Measurements from ENCODE around the gene CCDC154.
"Not testable (repeated sequence)": the region's sequence is repeated elsewhere in the genome, so short reads cannot be mapped to it uniquely, and the experiment has no call there.

CCDC154 gene

DNA sequence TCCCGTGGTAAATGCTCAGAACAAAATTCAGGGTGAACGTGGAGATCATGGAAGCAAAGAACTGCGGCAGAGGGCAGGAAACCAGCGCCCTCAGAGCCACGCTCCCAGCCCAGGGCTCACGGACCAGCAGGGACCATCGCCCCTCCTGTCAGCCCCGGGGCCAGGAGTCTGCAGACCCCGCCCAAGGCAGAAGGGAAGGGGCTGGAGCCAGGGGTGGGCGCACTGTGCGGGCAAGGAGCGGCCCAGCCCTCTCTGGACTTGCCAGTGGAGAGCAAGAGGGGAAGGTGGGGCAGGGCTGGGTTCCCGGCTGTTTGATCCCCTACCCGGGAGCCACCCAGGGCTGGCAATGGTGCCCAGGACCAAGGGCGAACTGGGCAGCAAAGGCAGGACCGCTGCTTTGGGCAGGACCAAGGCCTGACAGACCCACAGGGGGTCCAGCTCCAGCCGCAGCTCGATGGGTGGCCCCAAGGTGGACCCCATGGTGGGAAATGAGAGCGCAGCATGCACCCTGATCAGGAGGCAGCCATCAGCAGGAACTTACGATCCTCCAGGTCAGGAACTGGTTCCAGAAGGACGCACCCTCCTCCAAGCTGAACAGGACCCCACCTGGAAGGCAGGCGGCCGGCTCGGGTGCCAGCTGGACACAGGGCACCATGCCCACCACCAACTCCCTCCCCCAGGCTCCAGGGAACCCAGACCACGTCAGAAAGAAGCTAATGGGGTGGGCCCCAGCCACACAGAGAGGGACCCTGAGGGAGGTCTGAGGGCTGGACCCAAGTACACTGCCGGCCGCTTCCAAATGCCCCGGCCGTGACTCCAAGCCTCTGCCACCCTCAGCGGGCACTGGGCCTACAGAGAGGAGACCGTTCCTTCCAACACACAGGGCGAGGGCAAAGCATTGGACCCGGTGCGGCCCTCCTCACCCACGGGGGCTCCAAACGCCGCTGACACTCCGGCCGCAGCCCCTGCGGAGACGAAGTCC, 11.1 kb upstream of the CCDC154 start:
- DNase-seq (ENCODE audit: low read depth in 4 of 4, low spot score in 1 of 4) = no peak

DNA sequence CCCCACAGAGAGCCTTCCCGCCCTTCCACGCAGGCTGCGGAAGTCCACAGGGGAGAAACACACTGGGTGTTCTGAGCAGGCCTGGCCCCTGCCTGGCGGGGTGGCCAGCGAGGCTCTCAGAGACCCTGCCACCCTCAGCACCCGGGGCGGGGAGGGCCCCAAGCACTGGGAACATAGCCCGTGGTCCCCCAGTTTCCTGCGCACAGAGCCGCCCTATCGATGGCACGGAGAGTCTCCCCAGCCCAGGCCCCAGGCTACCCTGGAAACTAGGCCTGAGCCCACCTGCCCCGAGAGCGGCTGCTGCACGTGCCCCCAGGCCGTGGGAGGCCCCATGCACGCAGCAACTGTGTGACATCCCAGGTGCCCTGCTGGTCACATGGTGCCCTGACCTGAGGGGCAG, 10.2 kb upstream of the CCDC154 start:
- DNase-seq (ENCODE audit: low read depth in 4 of 4, low spot score in 1 of 4) = no peak

DNA sequence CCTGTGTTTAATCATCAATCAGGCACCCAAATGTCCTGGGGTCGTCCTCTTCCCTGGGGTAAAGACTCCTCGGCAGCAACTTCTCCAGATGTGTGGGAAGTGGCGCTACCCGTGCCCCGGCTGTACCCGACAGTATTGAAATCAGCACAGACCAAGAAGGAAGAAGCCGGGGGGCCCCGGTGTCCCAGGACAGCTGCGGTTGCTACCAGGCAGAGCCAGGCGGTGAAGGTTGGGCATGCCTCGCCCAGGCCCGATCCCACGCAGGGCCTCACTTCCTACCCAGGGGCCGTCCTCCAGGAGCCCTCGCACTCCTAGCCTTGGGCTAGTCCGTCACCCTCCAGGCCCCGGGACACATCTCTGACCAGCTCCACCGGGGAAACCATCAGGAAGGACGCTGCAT, 9.0 kb upstream of the CCDC154 start:
- DNase-seq (ENCODE audit: low read depth in 4 of 4, low spot score in 1 of 4) = no peak

DNA sequence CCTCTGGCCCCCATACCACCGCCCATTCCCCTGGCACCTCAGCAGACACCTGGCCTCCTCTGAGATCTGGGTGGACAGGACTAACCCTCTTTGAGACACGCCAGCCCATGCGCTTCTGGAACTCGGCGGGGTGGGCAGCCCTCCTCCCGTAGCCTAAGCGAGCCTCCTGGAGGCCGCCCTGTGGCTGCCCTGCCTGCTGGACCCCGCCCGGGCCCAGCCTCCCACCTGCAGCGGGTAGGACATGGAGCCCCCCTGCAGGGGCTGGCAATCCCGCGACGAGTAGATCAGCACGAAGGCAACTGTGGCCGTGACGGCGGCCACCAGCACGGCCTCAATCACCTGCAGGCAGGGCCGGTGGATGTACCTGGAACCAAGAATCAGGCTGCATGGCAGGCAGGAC, 8.2 kb upstream of the CCDC154 start:
- DNase-seq (ENCODE audit: low read depth in 4 of 4, low spot score in 1 of 4) = no peak

DNA sequence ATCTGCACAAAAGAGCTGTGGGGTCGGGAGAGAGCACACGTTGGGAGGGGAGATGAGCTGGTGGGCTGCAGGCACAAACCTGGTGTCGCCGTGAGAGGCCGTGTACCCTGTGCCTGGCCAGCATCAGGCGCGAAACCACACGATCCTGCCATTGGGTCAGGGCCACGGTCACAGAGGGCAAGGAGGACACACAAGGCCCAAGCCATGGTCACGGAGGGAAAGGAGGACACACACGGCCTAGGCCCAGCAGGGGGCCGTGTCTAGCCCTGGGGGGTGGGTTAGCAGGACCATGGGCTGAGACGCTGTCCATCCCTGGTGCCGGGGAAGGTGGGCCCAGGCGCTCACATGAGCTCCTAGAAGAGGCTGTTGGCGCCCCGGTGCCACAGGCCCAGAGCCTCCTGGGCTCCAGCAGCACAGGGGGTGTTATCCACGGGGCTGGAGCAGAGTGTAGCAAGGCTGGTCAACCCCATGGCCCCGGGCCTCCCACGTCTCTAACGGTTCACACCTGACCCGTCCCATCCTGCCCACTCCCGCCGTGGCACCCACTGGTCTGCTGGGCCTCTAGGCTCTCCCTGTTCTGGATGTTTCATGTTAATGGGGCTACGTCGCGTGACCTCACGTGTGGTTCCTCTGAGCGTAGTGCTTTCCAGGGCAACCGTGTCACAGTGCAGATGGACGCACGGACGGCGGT, 7.5 kb upstream of the CCDC154 start:
- no peak for DNase-seq (ENCODE audit: low read depth in 4 of 4, low spot score in 1 of 4)

DNA sequence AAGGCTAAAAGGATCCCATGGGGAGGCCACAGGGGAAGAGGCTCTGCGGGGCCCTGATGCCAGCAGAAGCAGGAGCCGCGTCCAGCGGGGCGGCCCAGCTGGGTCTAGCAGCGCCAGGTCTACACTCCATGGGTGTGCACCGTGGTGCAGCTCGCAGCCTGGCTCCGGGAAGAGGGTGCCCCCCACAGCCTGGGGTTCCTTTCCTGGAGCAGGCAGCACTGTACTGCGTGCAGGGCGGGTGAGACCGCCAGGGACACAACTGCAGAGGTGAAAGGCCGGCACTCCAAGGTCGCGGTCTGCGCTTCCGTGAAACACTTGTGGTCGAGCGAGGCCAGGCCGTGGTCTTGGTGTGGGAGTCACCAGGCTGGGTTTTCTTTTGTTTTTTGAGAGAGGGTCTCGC, 6.5 kb upstream of the CCDC154 start:
- no peak for DNase-seq (ENCODE audit: low read depth in 4 of 4, low spot score in 1 of 4)

DNA sequence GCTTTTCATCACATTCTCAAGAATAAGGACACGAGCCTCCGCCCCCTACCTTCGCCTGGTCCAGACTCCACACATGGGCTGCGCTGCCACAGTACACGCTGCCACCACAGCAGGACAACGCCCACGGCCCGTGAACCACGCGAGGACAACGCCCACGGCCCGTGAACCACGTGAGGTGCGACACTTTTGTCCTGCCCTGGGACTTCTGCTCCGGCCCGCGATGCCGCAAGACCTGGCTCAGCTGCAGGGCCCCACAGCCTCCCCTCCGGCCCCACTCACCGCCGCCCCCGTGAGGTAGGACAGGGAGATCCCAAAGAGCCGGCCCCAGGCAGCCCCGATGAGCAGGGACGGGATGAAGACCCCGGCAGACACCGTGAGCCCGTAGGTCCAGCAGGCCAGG, 5.9 kb upstream of the CCDC154 start:
- DNase-seq (ENCODE audit: low read depth in 4 of 4, low spot score in 1 of 4) = no peak

DNA sequence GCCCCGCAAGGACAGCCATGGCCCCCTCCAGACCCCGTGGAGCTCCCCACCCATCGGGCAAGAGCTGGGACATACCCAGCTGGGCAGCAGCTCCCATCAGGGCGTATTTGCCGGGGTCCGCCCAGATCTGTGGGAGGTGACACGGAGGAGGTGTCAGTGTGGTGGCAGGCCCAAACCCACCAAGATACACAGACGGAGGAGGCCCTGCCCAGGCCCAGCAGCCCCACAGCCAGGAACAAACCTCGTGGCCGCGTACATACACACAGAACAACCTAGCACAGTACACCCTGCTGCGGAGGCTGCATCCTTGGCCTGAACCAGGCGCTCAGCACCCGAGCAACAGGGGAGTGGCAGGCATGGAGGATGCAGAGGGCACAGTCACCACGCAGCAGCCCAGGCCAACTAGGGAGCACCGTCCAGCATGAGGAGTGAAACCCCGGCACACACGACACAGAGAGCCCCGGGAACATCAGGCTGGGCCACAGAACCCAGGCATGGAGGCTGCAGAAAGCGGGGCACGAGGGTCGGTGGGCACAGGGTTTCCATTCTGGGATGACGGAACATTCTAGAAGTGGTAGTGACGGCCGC, 4.9 kb upstream of the CCDC154 start:
- DNase-seq (ENCODE audit: low read depth in 4 of 4, low spot score in 1 of 4) = no peak

DNA sequence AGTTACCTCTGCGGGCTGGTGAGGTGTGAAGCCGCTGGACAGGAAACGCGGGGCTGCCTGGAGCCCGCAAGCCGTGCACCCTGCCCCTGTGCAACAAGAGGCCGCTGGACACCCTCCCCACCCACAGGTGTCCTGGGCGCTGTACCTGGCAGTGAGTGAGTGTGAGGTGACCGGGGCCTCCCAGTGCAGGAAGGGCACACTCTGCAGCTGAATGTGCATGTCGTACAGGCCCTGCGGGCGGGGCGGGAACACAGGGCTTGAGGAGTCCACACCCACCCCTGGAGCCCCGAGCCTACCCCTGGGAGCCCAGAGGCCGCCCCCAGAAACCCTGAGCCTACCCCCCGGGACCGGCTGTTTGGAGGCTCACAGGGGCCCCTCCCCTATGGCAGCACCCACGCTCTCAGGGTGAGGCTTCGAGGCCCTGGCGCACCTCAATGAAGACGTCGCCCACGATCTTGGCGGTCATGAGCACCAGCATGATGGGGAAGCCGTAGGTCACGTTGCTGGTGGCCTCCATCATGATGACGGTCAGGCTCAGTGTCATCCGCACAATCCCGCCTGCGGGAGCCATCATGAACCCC, 4.3 kb upstream of the CCDC154 start:
- no peak for DNase-seq (ENCODE audit: low read depth in 4 of 4, low spot score in 1 of 4)

DNA sequence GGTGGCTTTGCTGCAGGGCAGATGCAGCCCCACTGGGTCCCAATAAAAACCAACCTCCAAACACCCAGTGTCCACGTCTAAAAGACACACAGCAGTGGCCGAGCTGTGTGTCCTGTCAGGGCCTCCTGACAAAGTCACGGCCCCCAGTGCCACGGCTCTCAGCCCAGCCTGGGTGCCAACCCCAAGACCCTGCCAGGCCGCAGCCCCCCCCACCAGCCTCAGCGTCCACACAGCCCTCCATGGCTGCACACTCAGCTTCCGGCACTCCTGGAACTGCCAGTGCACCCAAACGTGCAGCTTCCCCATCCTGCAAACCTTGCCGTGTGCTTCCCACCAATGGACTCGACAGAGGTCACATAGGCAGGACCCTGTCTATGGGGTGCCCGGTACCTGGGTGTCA, 3.6 kb upstream of the CCDC154 start:
- no peak for DNase-seq (ENCODE audit: low read depth in 4 of 4, low spot score in 1 of 4)

DNA sequence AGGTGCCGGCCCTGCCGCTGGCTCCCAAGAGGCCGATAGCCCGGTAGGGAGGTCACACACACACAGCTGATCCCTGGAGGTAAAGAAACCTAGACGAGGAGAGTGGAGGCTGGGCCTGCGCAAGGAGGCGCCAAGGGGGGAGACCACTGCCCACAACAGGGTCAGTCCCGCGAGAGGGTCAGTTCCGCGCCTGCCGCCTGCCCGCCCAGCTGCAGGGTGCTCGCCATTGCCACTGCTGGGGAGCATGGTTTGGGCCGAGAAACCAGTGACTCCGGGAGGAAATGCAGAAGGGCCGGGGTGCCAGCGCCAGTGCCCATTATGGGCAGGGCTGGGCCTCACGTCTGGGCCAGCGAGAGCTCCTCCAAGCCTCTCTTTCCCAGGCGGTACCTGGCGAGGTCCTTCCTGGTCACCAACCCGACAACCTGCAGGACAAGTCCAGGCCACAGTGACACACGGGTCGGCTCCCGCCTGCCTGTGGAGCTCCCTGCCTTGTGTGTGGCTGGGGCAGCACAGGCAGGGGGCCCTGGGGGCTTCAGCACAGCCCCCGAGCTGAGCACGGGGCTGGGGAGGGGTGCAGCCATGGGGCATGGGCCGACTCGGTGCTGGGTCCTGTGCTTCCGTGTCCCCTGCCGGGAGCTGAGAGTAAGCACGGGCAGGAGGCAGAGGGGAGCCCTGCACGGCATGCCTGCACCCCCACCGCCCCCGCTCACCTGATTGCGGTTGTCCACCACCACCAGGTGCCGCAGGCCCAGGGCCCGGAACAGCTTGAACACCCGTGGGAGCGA, 2.1 kb upstream of the CCDC154 start:
- no peak for DNase-seq (ENCODE audit: low read depth in 4 of 4, low spot score in 1 of 4)

DNA sequence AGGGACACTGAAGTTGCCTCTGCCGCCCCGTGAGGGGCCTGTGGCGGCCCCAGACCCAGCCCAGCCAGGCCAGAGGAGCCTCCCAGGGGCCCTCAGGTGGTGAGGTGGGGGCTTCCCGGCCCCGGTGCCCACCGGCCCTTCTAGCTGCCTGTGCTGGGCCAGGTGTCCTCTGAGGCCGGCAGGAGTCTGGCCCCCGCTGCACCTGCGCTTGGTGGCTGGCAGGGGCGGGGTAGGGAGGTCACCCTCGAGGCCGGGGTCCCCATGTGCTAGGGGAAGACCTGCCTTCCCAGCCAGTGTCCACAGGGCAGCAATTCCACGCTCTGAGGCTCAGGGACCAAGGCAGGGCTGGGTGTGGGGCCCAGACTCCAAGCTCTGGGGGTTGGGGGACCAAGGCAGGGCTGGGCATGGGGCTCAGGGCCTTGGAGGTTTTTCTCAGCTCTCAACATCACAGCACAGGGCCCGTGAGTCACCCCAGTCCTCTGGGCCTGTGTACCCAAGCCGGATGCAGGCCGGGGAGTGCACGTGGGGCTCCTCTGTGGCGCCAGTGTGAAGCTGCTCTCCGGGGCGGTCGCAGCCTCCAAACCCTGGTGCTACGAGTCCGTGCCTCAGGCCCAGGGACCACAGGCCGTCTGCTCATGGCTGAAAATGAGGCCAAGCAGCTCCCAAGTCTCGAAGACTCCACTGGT, 1.3 kb upstream of the CCDC154 start:
- no peak for DNase-seq (ENCODE audit: low read depth in 4 of 4, low spot score in 1 of 4)

DNA sequence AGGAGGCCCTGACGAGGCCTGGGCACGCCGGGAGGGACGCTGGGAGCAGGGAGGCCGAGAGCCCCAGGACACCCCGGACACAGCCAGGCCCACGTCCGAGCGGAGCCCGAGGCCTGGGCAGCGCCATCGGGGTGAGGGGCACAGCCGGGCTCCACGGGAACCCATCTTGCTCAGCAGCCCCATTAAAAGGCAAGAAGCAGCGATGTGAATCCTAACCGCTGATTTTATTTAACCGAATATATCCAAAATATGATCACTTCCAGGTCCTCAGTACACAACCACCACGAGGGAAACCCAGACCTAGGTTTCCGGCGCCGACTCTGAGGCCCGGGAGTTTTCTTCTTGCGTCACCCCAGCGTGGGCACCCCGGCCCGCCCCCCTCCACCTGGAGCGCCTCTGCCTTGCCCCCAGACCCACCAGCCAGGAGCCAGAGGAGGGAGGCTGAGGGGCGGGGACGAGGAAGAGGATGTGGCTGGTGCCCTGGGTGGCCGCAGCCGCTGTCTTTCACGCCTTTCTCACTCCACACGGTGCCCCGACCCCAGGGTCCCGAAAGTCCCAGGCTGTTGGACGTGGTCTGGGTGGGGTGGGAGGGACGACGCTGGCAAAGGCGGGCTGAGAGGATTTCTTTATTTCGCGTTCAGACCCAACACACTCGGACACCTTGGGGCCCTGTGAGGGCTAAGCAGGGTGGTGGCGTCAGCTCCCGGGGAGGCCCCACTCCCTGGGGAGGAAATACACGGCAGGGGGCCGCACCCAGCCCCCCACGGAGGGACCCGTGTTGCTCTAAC, 568 bp upstream of the CCDC154 start:
- DNase-seq (ENCODE audit: low read depth in 4 of 4, low spot score in 1 of 4) = no peak

DNA sequence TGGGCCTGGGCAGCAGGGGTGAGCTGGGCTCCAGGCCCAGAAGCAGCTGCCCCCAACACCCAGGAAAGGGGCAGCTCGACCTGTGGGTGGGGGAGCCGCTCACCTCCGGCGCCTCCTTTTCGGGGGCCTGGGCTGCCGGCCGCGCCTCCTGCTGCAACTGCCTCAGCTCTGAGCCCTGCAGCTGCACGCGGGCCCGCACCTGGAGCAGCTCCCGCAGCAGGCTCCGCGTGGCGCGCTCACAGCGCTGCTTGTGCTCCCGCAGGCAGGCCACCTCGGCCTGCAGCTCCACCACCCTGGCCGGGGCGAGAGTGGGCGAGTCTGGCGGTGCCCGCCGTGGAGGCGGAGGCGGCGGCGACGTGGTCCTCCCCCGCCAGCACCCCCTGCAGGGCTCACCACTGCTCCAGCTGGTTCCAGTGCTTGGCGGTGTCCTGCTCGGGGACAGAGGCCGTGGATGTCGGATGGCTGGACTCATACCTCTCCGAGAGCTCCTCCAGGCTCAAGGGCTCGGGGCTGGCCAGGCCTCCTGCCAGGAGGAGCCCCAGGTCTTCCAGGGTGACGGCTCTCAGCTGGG, 868 bp downstream of the CCDC154 start:
- DNase-seq (ENCODE audit: low read depth in 4 of 4, low spot score in 1 of 4) = no peak

DNA sequence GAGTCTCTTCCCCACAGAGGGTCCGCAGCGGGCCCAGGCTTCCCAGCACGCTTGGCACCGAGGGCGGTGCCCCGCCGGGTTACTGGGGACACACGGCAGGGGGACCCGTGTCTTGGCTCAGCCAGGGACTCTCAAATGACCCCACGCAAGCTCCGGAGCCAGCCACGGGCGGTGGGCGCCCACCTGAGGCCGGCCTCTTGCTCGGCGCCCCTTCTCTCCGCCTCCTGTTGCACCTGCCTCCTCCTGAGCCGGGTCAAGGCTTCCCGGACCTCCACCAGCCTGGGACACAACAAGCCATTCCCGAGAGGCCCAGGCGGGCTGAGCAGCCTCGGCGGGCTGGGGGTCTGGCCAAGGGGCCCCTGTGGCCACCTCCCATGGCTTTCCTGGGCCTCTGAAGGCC, 1.7 kb downstream of the CCDC154 start:
- DNase-seq (ENCODE audit: low read depth in 4 of 4, low spot score in 1 of 4) = no peak

DNA sequence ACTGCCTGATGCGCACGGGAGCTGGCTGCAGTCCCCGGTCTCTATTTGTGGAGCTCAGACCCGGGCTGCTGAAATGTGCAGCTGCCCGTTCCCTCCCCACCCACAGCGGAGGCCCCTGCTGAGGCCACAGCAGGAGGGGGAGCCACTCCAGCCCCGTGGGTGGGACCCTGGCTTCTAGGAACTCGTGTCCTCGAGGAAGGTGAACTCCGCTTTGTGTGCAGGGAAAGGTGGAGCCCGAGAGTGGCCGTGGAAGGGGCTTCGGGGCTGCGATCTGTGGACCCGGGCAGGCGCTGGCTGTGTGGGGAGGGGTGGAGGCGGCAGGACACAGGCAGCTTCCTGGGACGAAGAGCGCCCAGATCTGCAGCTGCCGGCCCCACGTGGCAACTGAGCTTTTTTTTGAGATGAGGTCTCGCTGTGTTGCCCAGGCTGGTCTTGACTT, 2.9 kb downstream of the CCDC154 start:
- no peak for DNase-seq (ENCODE audit: low read depth in 4 of 4, low spot score in 1 of 4)

DNA sequence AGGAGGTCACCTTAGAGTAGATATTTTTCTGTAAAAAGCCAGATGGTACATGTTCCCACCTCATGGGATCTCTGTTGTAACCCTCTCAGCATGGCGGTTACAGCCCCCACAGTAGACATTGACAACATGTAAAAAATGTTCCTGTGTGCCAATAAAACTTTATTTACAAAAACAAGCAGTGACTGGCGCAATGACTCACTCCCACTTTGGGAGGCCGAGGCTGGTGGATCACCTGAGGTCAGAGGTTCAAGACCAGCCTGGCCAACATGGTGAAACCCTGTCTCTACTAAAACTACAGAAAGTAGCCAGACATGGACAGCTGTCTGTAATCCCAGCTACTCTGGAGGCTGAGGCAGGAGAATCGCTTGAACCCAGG, 4.7 kb downstream of the CCDC154 start:
- not testable (repeated sequence) for DNase-seq (ENCODE audit: low read depth in 4 of 4, low spot score in 1 of 4)

DNA sequence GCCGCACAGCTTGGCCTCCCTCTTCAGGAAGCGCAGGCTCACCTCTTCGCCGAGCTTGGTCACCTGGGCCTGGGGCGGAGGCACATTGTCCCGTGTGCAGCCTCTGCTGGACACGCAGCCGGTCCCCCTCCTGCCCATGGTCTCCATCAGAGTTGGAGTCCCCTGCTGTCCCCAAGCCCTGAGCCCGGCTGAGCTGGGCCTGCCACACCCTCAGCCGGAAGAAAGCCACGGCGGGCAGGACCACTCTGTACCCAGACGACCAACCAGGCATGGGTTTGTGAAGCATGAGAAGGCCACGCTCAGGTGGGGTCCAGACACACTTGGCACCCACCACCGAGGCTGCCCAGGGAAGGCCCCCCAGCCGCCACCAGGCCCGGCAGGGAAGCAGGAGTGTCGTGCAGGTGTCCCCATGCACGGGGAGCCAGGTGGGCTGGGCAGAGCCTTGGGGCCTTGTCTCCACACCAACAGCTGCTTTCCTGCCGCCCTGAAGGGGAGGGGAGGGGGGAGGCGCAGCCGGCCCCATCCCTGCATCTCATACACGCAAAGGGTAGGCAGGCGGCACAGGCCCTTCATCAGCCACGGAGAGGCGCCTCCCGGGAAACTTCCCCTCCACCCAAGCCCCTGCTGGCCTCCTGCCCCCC, 5.2 kb downstream of the CCDC154 start:
- no peak for DNase-seq (ENCODE audit: low read depth in 4 of 4, low spot score in 1 of 4)

All from stimulated activated CD4-positive, alpha-beta T cell treated with anti-CD3 and anti-CD28 coated beads, Interleukin-1b, Interleukin-23, amount 100 ng/mL, for 24 hours (primary cell).